ENCODE results near the gene LRRC25.

DNA sequence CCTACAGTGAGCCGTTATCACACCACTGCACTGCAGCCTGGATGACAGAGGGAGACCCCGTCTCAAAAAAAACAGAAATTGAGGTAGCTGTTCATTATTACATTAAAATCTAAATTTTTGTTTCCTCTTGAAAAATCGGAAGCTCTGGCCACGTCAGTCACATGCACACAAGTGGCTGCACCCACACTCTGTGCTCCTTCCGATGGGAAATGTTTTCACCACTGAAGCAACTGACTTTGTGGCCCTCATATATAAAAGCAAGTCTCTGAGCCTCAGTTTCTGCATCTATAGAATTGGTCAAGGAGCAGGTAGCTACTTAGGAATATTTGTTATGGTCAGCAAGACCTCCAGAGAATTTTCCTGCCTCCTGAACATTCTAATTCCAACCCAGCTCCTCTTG lies 4.5 kb downstream of the LRRC25 start:
- TF ChIP-seq, protein P1, sequence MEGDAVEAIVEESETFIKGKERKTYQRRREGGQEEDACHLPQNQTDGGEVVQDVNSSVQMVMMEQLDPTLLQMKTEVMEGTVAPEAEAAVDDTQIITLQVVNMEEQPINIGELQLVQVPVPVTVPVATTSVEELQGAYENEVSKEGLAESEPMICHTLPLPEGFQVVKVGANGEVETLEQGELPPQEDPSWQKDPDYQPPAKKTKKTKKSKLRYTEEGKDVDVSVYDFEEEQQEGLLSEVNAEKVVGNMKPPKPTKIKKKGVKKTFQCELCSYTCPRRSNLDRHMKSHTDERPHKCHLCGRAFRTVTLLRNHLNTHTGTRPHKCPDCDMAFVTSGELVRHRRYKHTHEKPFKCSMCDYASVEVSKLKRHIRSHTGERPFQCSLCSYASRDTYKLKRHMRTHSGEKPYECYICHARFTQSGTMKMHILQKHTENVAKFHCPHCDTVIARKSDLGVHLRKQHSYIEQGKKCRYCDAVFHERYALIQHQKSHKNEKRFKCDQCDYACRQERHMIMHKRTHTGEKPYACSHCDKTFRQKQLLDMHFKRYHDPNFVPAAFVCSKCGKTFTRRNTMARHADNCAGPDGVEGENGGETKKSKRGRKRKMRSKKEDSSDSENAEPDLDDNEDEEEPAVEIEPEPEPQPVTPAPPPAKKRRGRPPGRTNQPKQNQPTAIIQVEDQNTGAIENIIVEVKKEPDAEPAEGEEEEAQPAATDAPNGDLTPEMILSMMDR (conservative IDR thresholded peaks at IDR 0.05; ENCODE audit: low read depth, low read length), result no peak
- no peak for TF ChIP-seq EZH2 (IDR thresholded peaks at IDR 0.05; ENCODE audit: low read length, unreplicated experiment)
